HG03575 (cell line): ENCODE measurements around the gene SLC35B1.

Experiments
- ATAC-seq: cut with Tn5 transposase; IDR thresholded peaks from one replicate; pipeline ENCODE4 v1.9.1; 2021; ENCODE audit not compliant: unreplicated experiment, insufficient number of reproducible peaks, low FRiP score; ENCODE audit errors: extremely low read depth

Gene SLC35B1

DNA sequence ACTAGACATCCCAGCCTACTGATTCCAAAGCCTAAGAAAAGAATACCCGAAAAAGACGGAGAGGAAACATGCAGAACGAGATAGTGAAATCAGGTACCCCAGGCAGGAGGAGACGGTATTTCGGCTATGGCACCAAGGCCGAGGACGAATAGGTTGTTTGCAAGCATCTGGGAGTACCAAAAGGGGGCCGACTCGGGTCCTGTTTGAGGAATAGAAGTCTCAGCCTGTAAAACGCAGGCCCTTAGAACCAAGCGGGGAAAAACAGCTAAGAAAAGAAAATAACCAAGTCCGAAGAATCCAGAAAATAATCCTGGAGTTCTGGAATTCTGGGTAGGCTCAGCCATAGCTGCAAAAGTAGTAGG is 537 bp downstream of the SLC35B1 start:
- no peak for ATAC-seq

- ATAC-seq, result no peak
Observed at GRCh38 chr17:49705254-49705653, 2.5 kb downstream of the SLC35B1 start.

GRCh38 chr17:49703557-49704277 is 4.0 kb downstream of the SLC35B1 start:
- no peak for ATAC-seq

DNA sequence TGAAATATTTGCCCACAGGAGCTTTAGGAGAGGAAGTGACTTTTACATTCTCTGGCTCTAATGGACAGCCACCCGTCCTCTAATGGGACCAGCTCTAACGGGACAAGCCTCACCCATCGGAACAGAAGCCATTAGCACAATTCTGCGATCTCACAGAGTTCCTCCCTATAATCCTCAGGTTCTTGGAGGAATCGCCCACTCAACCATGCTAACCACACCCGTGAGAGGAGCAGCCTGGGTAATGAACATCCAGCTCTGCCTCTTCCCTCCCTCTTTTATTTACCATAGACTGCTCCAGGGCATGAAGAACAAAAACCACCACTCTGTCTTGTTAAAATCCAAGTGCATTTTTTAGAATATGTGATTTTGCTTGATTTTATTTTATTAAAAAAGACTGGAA is 6.8 kb downstream of the SLC35B1 start:
- no peak for ATAC-seq

DNA sequence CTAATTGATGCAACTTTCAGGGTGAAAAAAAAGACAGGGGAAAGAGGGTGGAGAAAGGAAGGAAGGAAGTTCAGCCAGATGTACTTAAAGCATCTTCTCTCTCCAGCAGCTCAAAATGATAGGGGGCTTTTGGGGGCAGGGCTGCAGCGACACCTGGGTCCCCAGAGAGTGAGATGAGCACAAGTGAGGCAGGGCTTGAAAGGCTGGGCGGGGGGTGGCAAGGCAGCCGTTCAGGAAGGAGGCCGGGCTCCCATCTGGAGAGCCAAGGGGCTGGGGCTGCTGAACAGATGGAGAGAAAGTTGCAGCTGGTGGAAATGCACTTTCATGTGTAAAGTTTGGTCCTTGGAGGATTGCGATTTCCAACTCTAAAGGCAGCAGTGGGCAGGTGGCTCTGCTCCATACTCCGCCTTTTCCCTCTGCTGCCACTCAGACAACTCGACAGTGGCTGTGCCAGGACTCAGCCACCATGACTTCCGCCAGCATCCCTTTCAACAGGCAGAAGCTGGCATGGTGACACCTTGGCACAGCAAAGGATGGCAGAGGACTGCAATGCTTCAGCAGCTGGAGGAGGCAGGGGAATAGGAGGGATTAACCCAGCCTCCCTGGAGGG is 7.7 kb downstream of the SLC35B1 start:
- ATAC-seq, result no peak

DNA sequence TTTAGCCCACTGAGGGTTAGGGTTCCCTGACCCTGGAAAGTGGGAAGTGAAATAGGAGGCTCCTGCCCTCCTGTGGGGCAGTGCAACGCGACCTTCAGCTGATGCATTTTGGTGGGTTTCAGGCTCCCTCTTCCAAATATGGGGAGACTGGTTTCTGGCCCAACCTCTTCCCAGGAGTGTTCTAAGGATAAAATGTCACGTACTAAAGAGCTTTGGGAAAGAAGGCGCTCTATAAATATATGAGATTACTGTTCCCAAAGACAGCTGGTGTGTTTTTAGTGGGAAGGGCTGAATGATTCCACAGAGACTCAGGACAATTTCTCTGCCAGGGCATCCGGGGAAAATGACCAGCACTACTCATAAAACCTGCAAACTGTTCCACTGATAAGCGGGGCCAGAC is 9.8 kb downstream of the SLC35B1 start:
- ATAC-seq, result no peak

- ATAC-seq, result no peak
Observed at GRCh38 chr17:49696233-49696761, 11.5 kb downstream of the SLC35B1 start.

DNA sequence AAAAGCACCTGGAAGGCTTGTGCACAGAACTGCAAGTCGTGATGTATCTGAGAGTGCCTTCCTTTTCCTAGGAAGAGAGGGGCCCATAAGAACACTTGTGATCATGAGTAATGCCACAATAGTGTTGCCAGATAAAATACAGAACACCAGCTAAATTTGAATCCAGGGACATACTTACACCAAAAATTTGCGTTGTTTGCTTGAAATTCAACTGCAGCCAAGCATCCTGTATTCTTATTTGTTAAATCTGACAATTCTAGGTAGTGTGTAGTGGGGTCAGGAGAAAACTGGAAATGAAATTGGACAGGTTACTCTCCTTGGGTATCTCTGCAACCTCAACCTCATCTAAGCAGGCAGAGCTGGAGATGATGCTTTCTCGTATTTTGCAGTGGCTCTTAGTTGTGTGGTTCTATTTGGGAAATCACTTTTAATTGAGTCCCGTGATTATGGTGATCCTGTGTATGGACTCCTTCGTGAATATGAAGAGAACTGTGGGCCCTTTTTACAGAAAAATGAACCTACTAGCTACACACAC is 12.0 kb downstream of the SLC35B1 start:
- ATAC-seq, result no peak

DNA sequence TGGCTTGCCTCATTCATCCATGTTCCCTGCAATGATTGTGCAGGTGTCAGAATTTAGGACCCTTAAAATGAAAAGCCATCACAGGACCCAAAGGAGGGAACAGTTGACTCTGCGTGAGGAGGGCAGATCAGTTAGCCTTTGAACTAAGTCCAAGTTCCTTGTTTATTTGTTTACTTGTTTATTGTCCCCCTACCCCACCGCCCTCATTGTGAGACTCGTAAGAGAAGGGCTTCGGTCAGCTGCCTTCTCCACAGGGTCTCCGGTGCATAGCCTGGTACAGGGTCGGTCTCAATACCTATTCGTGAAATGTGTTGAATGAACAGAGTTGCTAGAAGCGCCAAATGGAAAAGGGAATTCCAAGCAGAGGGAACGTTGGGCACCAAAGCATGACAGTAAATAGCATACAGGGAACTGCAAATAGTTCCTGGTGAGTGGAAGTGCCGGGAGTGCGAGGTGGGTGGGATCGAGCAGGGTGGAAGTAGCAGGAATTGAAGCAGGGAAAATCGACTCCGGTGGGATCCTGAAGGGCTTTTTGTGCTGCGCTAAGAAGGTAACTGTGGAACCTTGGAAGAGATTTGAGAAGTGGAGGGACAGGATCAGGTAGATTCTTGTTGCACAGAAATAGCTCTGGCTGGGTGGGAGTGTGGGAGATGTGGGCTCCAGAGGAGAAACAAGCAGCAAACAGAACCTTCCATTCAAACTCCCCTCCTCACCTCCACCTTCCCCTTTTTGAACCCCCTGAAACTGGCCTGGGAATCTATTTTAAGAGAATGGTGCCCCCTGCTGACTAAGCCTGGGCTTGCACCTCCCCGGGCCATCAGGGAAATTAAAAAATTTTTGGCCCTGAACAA is 12.7 kb downstream of the SLC35B1 start:
- no peak for ATAC-seq

DNA sequence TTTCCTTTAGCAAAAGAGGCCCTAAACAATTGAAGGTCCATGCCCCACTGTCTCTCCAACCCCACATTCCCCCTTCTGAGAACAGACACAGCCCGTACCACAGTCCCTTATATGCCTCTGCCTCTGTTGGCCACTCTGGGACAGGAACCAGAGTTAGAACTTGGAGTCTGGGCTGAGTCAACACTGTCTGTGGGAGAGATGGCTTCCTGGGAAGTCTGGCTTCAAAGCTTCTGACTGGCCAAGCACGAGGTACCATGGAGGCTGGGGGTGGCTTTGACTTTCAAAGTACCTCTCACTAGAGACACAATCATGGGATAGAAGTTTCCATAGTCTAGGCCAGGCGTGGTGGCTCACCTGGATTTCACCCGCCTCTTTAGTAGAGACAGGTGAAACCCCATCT is 15.0 kb downstream of the SLC35B1 start:
- no peak for ATAC-seq

DNA sequence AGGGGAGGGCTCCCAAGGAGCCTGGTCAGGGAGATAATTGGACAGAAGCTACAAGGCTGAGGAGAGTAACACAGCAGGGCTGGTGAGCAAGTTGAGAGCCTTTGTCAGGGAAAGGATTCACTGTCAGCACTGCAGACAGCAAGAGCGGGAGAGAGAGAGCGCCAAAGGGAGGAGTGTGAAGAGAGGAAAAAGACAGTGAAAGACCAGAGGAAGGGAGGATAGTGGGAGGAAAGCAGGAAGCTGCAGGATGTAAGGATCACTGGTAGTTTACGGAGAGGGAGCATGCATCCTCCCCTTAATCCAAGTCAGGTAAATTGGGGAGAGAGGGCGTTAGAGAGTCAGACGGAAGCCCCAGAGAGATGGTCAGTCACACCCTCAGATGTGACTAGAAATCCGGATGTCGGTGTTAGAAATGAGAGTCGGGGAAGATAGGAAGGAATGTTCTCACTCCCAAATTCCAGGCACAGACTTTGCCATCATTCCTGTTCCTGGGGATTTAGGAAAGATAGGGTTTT is 16.0 kb downstream of the SLC35B1 start:
- no peak for ATAC-seq

DNA sequence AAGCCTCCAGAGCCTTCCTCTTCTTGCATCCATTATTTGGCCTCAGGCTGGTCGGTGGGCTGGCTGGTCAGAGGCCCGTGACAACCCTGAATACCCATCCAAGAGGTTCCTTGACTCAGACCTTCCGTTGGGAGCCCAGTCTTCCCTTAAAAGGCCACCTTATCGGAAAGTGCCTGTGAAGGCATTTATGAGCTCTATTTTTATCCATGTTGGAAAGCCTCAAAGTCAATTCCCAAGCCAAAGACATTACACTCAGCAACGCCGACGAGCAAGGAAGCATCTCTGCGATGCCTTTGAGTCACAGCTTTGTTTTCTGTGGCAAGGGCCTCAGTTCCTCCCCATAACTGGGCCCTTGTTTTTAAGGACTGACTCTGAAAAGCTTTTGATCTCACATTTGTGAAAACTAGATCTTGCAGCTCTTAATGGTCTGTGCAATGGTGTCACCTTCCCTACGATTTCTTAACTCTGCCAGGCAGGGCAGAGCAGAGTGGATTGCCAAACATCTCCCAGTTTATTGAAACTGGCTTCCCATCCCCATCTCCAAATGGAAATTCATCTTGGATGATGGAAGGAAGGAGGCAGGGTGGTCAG is 16.6 kb downstream of the SLC35B1 start:
- no peak for ATAC-seq

GRCh38 chr17:49690256-49690655 is 17.5 kb downstream of the SLC35B1 start:
- ATAC-seq, result no peak

- no peak for ATAC-seq
Observed at GRCh38 chr17:49688848-49689247, 18.9 kb downstream of the SLC35B1 start.

- no peak for ATAC-seq
Observed at GRCh38 chr17:49687878-49688491, 19.8 kb downstream of the SLC35B1 start.

GRCh38 chr17:49681106-49681979 is 26.4 kb downstream of the SLC35B1 start:
- no peak for ATAC-seq

DNA sequence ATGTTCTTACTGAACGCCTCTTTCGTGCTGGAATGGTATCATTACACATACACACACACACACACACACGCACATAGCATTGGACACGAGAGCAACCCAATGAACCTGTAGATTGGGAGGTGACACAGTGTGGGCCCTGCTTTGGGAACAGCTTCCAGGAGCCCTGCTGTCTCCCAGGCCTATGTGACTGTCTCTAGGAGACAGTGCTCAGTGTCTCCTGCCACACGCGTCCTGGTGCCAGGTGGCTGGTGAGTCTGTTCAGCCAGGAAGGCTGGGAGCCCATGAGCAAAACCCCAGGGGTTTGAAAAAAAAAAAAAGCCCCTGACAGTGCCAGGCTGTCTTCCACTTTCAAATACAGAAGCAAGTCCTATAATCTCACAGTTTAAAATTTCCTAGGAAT is 27.4 kb downstream of the SLC35B1 start:
- no peak for ATAC-seq
